Erythroblast (primary cell): ENCODE data around the gene CCZ1B.
"Not testable (repeated sequence)": the region's sequence is repeated elsewhere in the genome, so short reads cannot be mapped to it uniquely, and the experiment has no call there.

ENCODE experiments used
- GATA1 ChIP-seq: IDR thresholded peaks from 2 replicates; pipeline ENCODE4 v1.6.1; 2011; ENCODE audit warnings: low read depth, mild to moderate bottlenecking, control low read depth, low read length, moderate library complexity
- POLR2A ChIP-seq: IDR thresholded peaks from 2 replicates; pipeline ENCODE4 v1.6.1; 2011; ENCODE audit warnings: mild to moderate bottlenecking, low read length

GRCh38 chr7:6849127-6849526 lies 23.1 kb upstream of the CCZ1B start:
- not testable (repeated sequence) for TF ChIP-seq POLR2A, GATA1
